Tibial nerve (tissue), 3 donors: ENCODE measurements around the gene TMCC2.

ENCODE experiments used
- POLR2A ChIP-seq, 2 donors: fragments of 450-650 bp; IDR thresholded peaks; one replicate each; pipeline ENCODE4 v1.6.1; 2017; ENCODE audit warnings: antibody characterized with exemption in 2 of 2, mild to moderate bottlenecking in 2 of 2, moderate library complexity in 2 of 2
- TF ChIP-seq, protein P1 (sequence below), 5 experiments: fragments of 200-600 bp in 3 of 5; fragments of 450-650 bp in 2 of 5; sonication (generic) in 3 of 5; IDR thresholded peaks; one replicate each; pipeline ENCODE4 v1.5.1; 2016 to 2019; ENCODE audit warnings: antibody characterized with exemption in 5 of 5, mild to moderate bottlenecking in 3 of 5, moderate library complexity in 2 of 5

DNA sequence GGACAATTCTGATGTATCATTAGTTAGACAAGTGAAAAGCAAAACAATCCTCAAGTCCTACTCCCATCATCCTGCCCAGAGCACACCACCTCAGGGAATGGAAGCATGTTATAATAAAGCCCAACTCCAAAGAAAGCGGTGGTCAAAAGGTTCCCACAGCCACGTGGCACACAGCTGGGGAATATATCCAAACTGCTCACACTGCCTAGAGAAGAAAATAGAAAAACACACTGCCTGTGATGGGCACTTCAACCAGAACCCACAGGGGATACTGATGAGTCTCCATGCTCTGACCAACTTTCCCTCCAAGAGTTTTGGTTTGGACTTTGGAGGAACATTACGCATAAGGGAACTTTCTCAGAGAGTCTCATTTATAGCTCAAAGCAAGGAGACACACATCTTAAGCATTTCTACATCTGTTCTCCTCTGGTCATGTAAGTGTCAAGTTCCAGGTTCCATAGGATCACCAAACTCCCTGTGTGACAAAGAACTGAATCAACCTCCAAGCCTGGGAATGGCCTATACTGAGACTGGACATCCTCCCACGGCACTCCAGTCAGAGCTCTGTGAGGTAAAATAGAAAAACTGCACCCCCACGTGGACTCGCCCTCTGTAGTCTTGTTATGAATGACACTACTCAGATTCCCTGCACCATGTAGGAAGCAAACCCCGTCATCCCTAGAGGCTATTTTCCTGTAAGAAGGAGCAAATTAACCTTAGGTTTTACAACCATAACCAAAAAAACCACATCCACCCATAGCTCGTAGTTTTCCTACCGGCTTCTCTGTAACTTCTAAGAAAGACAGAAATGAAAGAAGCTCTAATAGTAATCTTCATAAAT lies 28.4 kb upstream of the TMCC2 start:
- TF ChIP-seq, protein P1, sequence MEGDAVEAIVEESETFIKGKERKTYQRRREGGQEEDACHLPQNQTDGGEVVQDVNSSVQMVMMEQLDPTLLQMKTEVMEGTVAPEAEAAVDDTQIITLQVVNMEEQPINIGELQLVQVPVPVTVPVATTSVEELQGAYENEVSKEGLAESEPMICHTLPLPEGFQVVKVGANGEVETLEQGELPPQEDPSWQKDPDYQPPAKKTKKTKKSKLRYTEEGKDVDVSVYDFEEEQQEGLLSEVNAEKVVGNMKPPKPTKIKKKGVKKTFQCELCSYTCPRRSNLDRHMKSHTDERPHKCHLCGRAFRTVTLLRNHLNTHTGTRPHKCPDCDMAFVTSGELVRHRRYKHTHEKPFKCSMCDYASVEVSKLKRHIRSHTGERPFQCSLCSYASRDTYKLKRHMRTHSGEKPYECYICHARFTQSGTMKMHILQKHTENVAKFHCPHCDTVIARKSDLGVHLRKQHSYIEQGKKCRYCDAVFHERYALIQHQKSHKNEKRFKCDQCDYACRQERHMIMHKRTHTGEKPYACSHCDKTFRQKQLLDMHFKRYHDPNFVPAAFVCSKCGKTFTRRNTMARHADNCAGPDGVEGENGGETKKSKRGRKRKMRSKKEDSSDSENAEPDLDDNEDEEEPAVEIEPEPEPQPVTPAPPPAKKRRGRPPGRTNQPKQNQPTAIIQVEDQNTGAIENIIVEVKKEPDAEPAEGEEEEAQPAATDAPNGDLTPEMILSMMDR (IDR thresholded peaks at IDR 0.05): no peak
- no peak for TF ChIP-seq POLR2A (IDR thresholded peaks at IDR 0.05)
